ENCODE measurements around the gene ATP6V1F.

GRCh38 chr7:128830231-128831177 lies 32.2 kb upstream of the ATP6V1F start, which contains the start of gene FLNC:
- TF ChIP-seq POLR2AphosphoS5 (IDR thresholded peaks at IDR 0.05; ENCODE audit: low read depth, low read length) (no peak), POLR2A (IDR thresholded peaks at IDR 0.05; ENCODE audit: low read depth, low read length) (no peak), PAX5 (IDR thresholded peaks at IDR 0.05; ENCODE audit: insufficient read depth, low read length, severe bottlenecking) (no peak), POU2F2 (IDR thresholded peaks at IDR 0.05; ENCODE audit: low read depth, low read length) (no peak), SPI1 (IDR thresholded peaks at IDR 0.05; ENCODE audit: low read depth, low read length) (no peak), TAF1 (IDR thresholded peaks at IDR 0.05; ENCODE audit: low read depth, low read length) (no peak)

Data from GM12891 (cell line).